Thyroid gland (tissue), 4 donors: Measurements from ENCODE around the gene GTF2F2.

Experiments
- POLR2A ChIP-seq, 2 donors: fragments of 450-650 bp; IDR thresholded peaks; one replicate each; pipeline ENCODE4 v1.6.1; 2017; ENCODE audit warnings: antibody characterized with exemption in 2 of 2, mild to moderate bottlenecking in 2 of 2, moderate library complexity in 1 of 2
- TF ChIP-seq, protein P1 (sequence below), 6 experiments: fragments of 200-600 bp in 3 of 6; fragments of 450-650 bp in 3 of 6; sonication (generic) in 3 of 6; IDR thresholded peaks; one replicate each; pipeline ENCODE4 v1.5.1; 2016 to 2019; ENCODE audit warnings: antibody characterized with exemption in 6 of 6, mild to moderate bottlenecking in 2 of 6, inconsistent platforms in 1 of 6, moderate library complexity in 1 of 6

DNA sequence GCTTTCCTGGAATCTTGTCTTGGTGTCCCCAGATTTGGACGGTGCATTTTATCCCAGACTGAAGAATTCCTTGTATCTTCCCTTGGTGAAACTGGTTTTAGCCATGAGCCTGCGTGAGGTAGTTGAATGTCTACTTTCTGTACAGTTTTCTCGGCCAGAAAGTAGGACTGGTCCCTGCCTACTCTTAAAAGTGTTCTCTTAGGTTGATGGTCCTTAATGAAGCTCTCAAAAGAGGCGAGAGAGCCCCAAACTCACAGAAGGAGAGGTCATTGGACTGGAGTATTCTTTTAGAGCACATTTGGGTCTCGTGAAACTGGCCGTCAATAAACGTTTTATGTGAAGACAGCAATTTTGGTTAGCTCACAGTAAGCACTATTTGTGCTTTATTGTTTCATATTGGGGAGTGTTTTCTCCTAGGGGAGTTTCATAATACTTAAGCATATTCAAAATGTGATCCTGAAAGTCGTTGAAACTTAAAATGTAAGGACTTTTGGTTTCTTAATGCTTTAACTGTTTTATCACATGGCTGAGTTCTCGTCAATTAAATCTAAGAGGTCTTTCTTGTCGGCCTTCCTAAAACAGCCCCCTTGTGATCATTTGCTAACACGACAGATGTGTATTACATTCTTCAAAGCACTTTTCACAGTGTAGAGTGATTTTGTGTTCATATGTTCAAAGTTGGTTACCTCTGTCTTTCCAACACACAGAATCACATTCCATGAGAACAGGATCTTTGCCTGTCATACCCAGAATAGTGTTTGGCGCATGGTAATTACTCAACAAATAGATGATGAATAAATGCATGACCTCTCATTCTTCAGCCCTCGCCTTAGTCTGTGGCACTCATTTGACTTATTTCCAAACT, 889 bp downstream of the GTF2F2 start:
- TF ChIP-seq, protein P1, sequence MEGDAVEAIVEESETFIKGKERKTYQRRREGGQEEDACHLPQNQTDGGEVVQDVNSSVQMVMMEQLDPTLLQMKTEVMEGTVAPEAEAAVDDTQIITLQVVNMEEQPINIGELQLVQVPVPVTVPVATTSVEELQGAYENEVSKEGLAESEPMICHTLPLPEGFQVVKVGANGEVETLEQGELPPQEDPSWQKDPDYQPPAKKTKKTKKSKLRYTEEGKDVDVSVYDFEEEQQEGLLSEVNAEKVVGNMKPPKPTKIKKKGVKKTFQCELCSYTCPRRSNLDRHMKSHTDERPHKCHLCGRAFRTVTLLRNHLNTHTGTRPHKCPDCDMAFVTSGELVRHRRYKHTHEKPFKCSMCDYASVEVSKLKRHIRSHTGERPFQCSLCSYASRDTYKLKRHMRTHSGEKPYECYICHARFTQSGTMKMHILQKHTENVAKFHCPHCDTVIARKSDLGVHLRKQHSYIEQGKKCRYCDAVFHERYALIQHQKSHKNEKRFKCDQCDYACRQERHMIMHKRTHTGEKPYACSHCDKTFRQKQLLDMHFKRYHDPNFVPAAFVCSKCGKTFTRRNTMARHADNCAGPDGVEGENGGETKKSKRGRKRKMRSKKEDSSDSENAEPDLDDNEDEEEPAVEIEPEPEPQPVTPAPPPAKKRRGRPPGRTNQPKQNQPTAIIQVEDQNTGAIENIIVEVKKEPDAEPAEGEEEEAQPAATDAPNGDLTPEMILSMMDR (IDR thresholded peaks at IDR 0.05): no peak
- no peak for TF ChIP-seq POLR2A (IDR thresholded peaks at IDR 0.05)
